Measurements from ENCODE around the gene PHF12.

Gene PHF12

GRCh38 chr17:28975031-28975430 is 23.7 kb upstream of the PHF12 start:
- Histone ChIP-seq H3K4me3 (replicated peaks; ENCODE audit: insufficient read depth, low read length) (no peak overlapping the region), H3K27ac (replicated peaks) (no peak overlapping the region), H3K27me3 (ENCODE audit: insufficient read depth, poor library complexity, severe bottlenecking) (no peaks in the 10 kb centered on the region)
- TF ChIP-seq POLR2AphosphoS5 (IDR thresholded peaks at IDR 0.05; ENCODE audit: low read depth): no peak
- no peak for TF ChIP-seq SPI1 (IDR thresholded peaks at IDR 0.05; ENCODE audit: borderline replicate concordance, low read depth)
- DNase-seq (ENCODE audit: low read depth in 1 of 2, low spot score in 1 of 2): no peak

GRCh38 chr17:28974451-28974850 is 23.1 kb upstream of the PHF12 start:
- TF ChIP-seq GABPA (IDR thresholded peaks at IDR 0.05; ENCODE audit: low read depth) (no peak), REST (IDR thresholded peaks at IDR 0.05; ENCODE audit: insufficient replicate concordance, low read depth) (no peak), SPI1 (IDR thresholded peaks at IDR 0.05; ENCODE audit: borderline replicate concordance, low read depth) (no peak), CTCF (IDR thresholded peaks at IDR 0.05; ENCODE audit: insufficient read depth, low read length) (no peak), POLR2AphosphoS5 (IDR thresholded peaks at IDR 0.05; ENCODE audit: low read depth) (no peak)
- no peak for DNase-seq (ENCODE audit: low read depth in 1 of 2, low spot score in 1 of 2)
- no peak overlapping the region for H3K4me3 ChIP-seq (replicated peaks; ENCODE audit: insufficient read depth, low read length)
- no peak overlapping the region for H3K27ac ChIP-seq (replicated peaks)
- no peaks in the 10 kb centered on the region for H3K27me3 ChIP-seq (ENCODE audit: insufficient read depth, poor library complexity, severe bottlenecking)

GRCh38 chr17:28973425-28973824 is 22.1 kb upstream of the PHF12 start:
- TF ChIP-seq POLR2AphosphoS5 (IDR thresholded peaks at IDR 0.05; ENCODE audit: low read depth): no peak
- no peak for TF ChIP-seq GABPA (IDR thresholded peaks at IDR 0.05; ENCODE audit: low read depth)
- TF ChIP-seq SPI1 (IDR thresholded peaks at IDR 0.05; ENCODE audit: borderline replicate concordance, low read depth): no peak
- no peak for TF ChIP-seq REST (IDR thresholded peaks at IDR 0.05; ENCODE audit: insufficient replicate concordance, low read depth)
- TF ChIP-seq CTCF (IDR thresholded peaks at IDR 0.05; ENCODE audit: insufficient read depth, low read length): no peak
- no peak for DNase-seq (ENCODE audit: low read depth in 1 of 2, low spot score in 1 of 2)
- no peak overlapping the region for H3K4me3 ChIP-seq (replicated peaks; ENCODE audit: insufficient read depth, low read length)
- H3K27me3 ChIP-seq (ENCODE audit: insufficient read depth, poor library complexity, severe bottlenecking): no peaks in the 10 kb centered on the region
- no peak overlapping the region for H3K27ac ChIP-seq (replicated peaks)

- Histone ChIP-seq H3K27me3 (ENCODE audit: insufficient read depth, poor library complexity, severe bottlenecking) (no peaks in the 10 kb centered on the region), H3K27ac (replicated peaks) (no peak overlapping the region)
- no peak for DNase-seq (ENCODE audit: low read depth in 1 of 2, low spot score in 1 of 2)
These were observed 21.1 kb upstream of the PHF12 start for GRCh38 chr17:28972437-28972836.

GRCh38 chr17:28970879-28971278 is 19.6 kb upstream of the PHF12 start:
- no peaks in the 10 kb centered on the region for H3K27me3 ChIP-seq (ENCODE audit: insufficient read depth, poor library complexity, severe bottlenecking)
- H3K4me3 ChIP-seq (replicated peaks; ENCODE audit: insufficient read depth, low read length): no peak overlapping the region
- H3K27ac ChIP-seq (replicated peaks): no peak overlapping the region
- no peak for DNase-seq (ENCODE audit: low read depth in 1 of 2, low spot score in 1 of 2)
- no peak for TF ChIP-seq POLR2AphosphoS5 (IDR thresholded peaks at IDR 0.05; ENCODE audit: low read depth)
- TF ChIP-seq SPI1 (IDR thresholded peaks at IDR 0.05; ENCODE audit: borderline replicate concordance, low read depth): no peak
- TF ChIP-seq REST (IDR thresholded peaks at IDR 0.05; ENCODE audit: insufficient replicate concordance, low read depth): no peak
- no peak for TF ChIP-seq GABPA (IDR thresholded peaks at IDR 0.05; ENCODE audit: low read depth)
- TF ChIP-seq CTCF (IDR thresholded peaks at IDR 0.05; ENCODE audit: insufficient read depth, low read length): no peak

More at GRCh38 chr17:28972437-28972836, 21.1 kb upstream of the PHF12 start:
- H3K4me3 ChIP-seq (replicated peaks; ENCODE audit: insufficient read depth, low read length): no peak overlapping the region
- no peak for TF ChIP-seq GABPA (IDR thresholded peaks at IDR 0.05; ENCODE audit: low read depth)
- TF ChIP-seq POLR2AphosphoS5 (IDR thresholded peaks at IDR 0.05; ENCODE audit: low read depth): no peak

Data from HL-60 (cell line).